Aorta (tissue), 5 donors: ENCODE data around the gene TUBD1. TPM values are rescaled to one million over a fixed set of nuclear protein-coding genes. Genes with fewer than 3 reads are reported as not detected.
"Not testable (repeated sequence)": the region's sequence is repeated elsewhere in the genome, so short reads cannot be mapped to it uniquely, and the experiment has no call there.

ENCODE experiments used
- ATAC-seq: fragments of 200-7000 bp; cut with Tn5 transposase; one replicate; pipeline ENCODE4 v1.9.1; 2022; ENCODE audit warnings: moderate library complexity; ENCODE audit not compliant: low FRiP score
- DNase-seq, 2 donors: peaks; one replicate each; pipeline ENCODE4 v3.0.0-alpha.2; 2020
- H3K27ac ChIP-seq, 2 donors: one replicate each; pipeline ENCODE4 v1.5.1; 2013; ENCODE audit warnings: low read length in 2 of 2, mild to moderate bottlenecking in 2 of 2, moderate library complexity in 2 of 2, control low read depth in 1 of 2, inconsistent platforms in 1 of 2, low read depth in 1 of 2
- H3K27me3 ChIP-seq, 2 donors: one replicate each; pipeline ENCODE4 v1.6.1; 2013; ENCODE audit warnings: control low read depth in 1 of 2, low read length in 1 of 2, mild to moderate bottlenecking in 1 of 2, moderate library complexity in 1 of 2; ENCODE audit not compliant: insufficient read depth in 2 of 2, control insufficient read depth in 1 of 2
- H3K36me3 ChIP-seq, 2 donors: one replicate each; pipeline ENCODE4 v1.6.1; 2013; ENCODE audit warnings: control low read depth in 1 of 2, low read length in 1 of 2, mild to moderate bottlenecking in 1 of 2; ENCODE audit not compliant: insufficient read depth in 2 of 2, control insufficient read depth in 1 of 2
- H3K4me1 ChIP-seq, 2 donors: one replicate each; pipeline ENCODE4 v1.6.1; 2013; ENCODE audit warnings: low read length in 2 of 2, control low read depth in 1 of 2, mild to moderate bottlenecking in 1 of 2, moderate library complexity in 1 of 2; ENCODE audit not compliant: insufficient read depth in 2 of 2, control insufficient read depth in 1 of 2
- H3K4me3 ChIP-seq, 2 donors: one replicate each; pipeline ENCODE4 v1.5.1; 2013; ENCODE audit warnings: low read length in 2 of 2, control low read depth in 1 of 2, mild to moderate bottlenecking in 1 of 2
- H3K9me3 ChIP-seq: one replicate; pipeline ENCODE4 v1.6.1; 2013; ENCODE audit warnings: mild to moderate bottlenecking, low read length; ENCODE audit not compliant: control insufficient read depth
- WGBS, 2 donors: extraction: QIAGEN DNeasy Blood & Tissue Kit; methylation state at CpG; one replicate each; pipeline ENCODE4 v1.1.7; 2013; 5-methylcytosine and 5-hydroxymethylcytosine counted together
- intact Hi-C, 2 donors: fragments of 100-400 bp; cut with DNase I; formaldehyde crosslinking; loops; one replicate each; pipeline versions ENCODE4 v1.14.2 to v1.15.0; 2022
- polyA plus RNA-seq, 2 donors: library from polyadenylated mRNA; stranded (reverse); fragments of 200-250 nt; gene quantifications; one replicate each; pipeline ENCODE4 v1.2.3, GENCODE V29; 2013
- total RNA-seq, 2 donors: library from RNA; stranded (reverse); fragmentation: NEBNext Ultra II Directional; extraction: Animal tissue kit (Norgen Biotek cat#: 25700); gene quantifications; one replicate each; pipeline ENCODE4 v1.2.1, GENCODE V29; 2021
- donor health status: healthy with polysubstance abuse.
- donor health status: Bipolar disorder and iron deficiency.
- donor health status: DM: no; HTN: no; CAD: no.
- donor health status: DM: no; HTN: no; CAD: no.
- donor health status: DM: yes; HTN: yes; CAD: no.

TUBD1 gene
- total and polyA plus RNA-seq, 4 donors = 6.6 to 12.0 (median 8.9) TPM

- H3K36me3 ChIP-seq = no peaks in the 10 kb centered on the region
These were observed 22.9 kb downstream of the TUBD1 start for GRCh38 chr17:59869941-59870218.

DNA sequence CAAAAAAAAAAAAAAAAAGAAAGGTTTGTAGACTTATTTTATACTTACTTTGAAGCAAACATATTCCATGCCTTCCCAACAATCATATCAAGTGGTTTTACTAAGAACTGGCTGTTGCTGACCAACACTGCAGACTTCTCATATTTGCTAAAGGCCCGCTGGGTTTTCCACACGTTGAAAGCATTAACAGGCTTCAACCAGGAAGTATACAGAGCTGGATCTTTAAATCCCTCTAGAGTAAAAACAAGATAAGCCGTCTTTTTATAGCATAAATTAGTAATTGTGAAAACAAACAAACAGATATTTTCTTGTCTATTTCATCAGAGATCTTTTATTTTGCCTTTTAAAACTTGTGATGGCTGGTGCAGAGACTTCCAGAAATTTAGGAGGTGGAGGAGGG is 29.1 kb downstream of the TUBD1 start:
- DNase-seq = no peak
- Histone ChIP-seq H3K27ac (no peak overlapping the region), H3K4me1 (no peaks in the 10 kb centered on the region), H3K27me3 (no peaks in the 10 kb centered on the region), H3K4me3 (no peak overlapping the region), H3K9me3 (no peaks in the 10 kb centered on the region), H3K36me3 (no peaks in the 10 kb centered on the region)
- no peak for ATAC-seq
- whole genome bisulfite sequencing, 2 donors = 46 to 63% methylated on average over 3 of the region's 3 CpGs
- intact Hi-C loops = no loop called here

More at GRCh38 chr17:59869941-59870218, 22.9 kb downstream of the TUBD1 start:
- no peak for ATAC-seq
- Histone ChIP-seq H3K27ac (no peak overlapping the region), H3K4me3 (no peak overlapping the region), H3K9me3 (no peaks in the 10 kb centered on the region), H3K4me1 (no peaks in the 10 kb centered on the region), H3K27me3 (no peaks in the 10 kb centered on the region)
- intact Hi-C loops = no loop called here
- WGBS, 2 donors = 4 to 5% methylated on average over 1 of the region's 1 CpG
- no peak for DNase-seq

GRCh38 chr17:59859444-59860025 is 33.2 kb downstream of the TUBD1 start:
- ATAC-seq = no peak
- no peak for DNase-seq
- H3K27me3 ChIP-seq = no peaks in the 10 kb centered on the region
- no peak overlapping the region for H3K27ac ChIP-seq
- H3K4me1 ChIP-seq = peaks cover 0 to 4% of the 10 kb centered on the region in 2 donors
- H3K4me3 ChIP-seq = no peak overlapping the region
- intact Hi-C loops = loop anchor here in 1 of 2 donors (2.0 kb wide), 1 partner anchor 107 kb away; no protein-coding TSS in a partner anchor
- 13 to 19% methylated on average over 2 of the region's 2 CpGs for WGBS, 2 donors
- H3K36me3 ChIP-seq = no peaks in the 10 kb centered on the region
- H3K9me3 ChIP-seq = no peaks in the 10 kb centered on the region

GRCh38 chr17:59858932-59859331 is 33.8 kb downstream of the TUBD1 start:
- Histone ChIP-seq H3K36me3 (no peaks in the 10 kb centered on the region), H3K9me3 (no peaks in the 10 kb centered on the region), H3K27ac (no peak overlapping the region), H3K27me3 (no peaks in the 10 kb centered on the region), H3K4me3 (no peak overlapping the region), H3K4me1 (peaks cover 0 to 4% of the 10 kb centered on the region in 2 donors)
- 35 to 41% methylated on average over 3 of the region's 3 CpGs for WGBS, 2 donors
- intact Hi-C loops = loop anchor here in 1 of 2 donors (2.0 kb wide), 1 partner anchor 106 kb away; no protein-coding TSS in a partner anchor
- no peak for DNase-seq
- ATAC-seq = no peak

- DNase-seq = no peak
- no peaks in the 10 kb centered on the region for H3K36me3 ChIP-seq
- 79 to 85% methylated on average over 5 of the region's 5 CpGs for WGBS, 2 donors
- intact Hi-C loops = loop anchor here in 1 of 2 donors (2.0 kb wide), 1 partner anchor 105 kb away; no protein-coding TSS in a partner anchor
- no peaks in the 10 kb centered on the region for H3K27me3 ChIP-seq
- peaks cover 0 to 4% of the 10 kb centered on the region in 2 donors for H3K4me1 ChIP-seq
- no peaks in the 10 kb centered on the region for H3K9me3 ChIP-seq
- H3K4me3 ChIP-seq = no peak overlapping the region
- H3K27ac ChIP-seq = no peak overlapping the region
- ATAC-seq = no peak
These were observed 34.5 kb downstream of the TUBD1 start for GRCh38 chr17:59858167-59858816.

- intact Hi-C loops = no loop called here
- Histone ChIP-seq H3K4me1 (peaks cover 0 to 4% of the 10 kb centered on the region in 2 donors), H3K27me3 (no peaks in the 10 kb centered on the region), H3K27ac (no peak overlapping the region), H3K36me3 (no peaks in the 10 kb centered on the region), H3K4me3 (no peak overlapping the region), H3K9me3 (no peaks in the 10 kb centered on the region)
- no peak for ATAC-seq
- DNase-seq = no peak
- 82 to 91% methylated on average over 3 of the region's 3 CpGs for whole genome bisulfite sequencing, 2 donors
These were observed 35.6 kb downstream of the TUBD1 start for GRCh38 chr17:59856859-59857794.

DNA sequence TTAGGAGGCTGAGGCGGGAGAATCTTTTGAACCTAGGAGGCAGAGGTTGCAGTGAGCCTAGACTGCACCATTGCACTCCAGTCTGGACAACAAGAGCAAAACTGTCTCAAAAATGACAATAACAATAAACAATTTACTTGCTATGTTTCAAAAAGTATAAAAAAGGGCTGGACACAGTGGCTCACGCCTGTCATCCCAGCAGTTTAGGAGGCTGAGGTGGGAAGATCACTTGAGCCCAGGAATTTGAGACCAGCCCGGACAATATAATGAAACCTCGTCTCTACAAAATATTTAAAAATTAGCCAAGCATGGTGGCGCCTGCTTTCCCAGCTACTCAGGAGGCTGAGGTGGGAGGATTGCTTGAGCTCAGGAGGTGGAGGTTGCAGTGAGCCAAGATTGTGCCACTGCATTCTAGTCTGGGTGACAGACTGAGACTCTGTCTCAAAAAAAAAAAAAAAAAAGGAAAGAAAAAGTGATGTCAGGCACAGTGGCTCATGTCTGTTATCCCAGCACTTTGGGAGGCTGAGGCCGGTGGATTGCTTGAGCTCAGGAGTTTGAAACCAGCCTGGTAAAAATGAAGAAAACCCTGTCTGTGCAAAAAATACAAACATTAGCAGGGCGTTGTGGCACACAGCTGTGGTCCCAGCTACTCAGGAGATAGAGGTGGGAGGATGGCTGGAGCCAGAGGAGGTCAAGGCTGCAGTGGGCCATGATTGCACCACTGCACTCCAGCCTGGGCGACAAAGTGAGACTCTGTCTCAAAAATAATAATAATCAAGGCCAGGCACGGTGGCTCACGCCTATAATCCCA is 38.6 kb downstream of the TUBD1 start:
- H3K27ac ChIP-seq, H3K4me1 ChIP-seq, H3K27me3 ChIP-seq, intact Hi-C loops, H3K9me3 ChIP-seq, H3K4me3 ChIP-seq, ATAC-seq, H3K36me3 ChIP-seq: not testable (repeated sequence)
- peak in 1 of 2 donors; percentile 26 for DNase-seq
- 92 to 94% methylated on average over 10 of the region's 10 CpGs for WGBS, 2 donors
